ENCODE measurements around the gene MND1. TPM values are rescaled to one million over a fixed set of nuclear protein-coding genes. Genes with fewer than 3 reads are reported as not detected.
A peak's percentile ranks its signal among the peaks of the same experiment; 100 is the strongest.
"Not testable (repeated sequence)": the region's sequence is repeated elsewhere in the genome, so short reads cannot be mapped to it uniquely, and the experiment has no call there.

Gene MND1
- total and polyA plus RNA-seq, 8 donors, result 2.3 to 19.2 (median 10.0) TPM

GRCh38 chr4:153448003-153448731 lies 103.7 kb downstream of the MND1 start:
- H3K27ac ChIP-seq, result peak overlapping the region in 1 of 2 donors; percentile 24
- peak in 2 of 4 donors; percentile 43 to 63 for DNase-seq
- ATAC-seq, result no peak

GRCh38 chr4:153449338-153449737 lies 104.8 kb downstream of the MND1 start:
- intact Hi-C loops (cut with DNase I), result no loop called here
- Histone ChIP-seq H3K27me3 (no peaks in the 10 kb centered on the region), H3K4me3 (no peak overlapping the region), H3K9me3 (no peaks in the 10 kb centered on the region), H3K4me1 (peaks cover 0 to 43% of the 10 kb centered on the region in 2 donors), H3K36me3 (no peaks in the 10 kb centered on the region), H3K27ac (peak overlapping the region in 1 of 2 donors; percentile 66)
- no peak for DNase-seq
- TF ChIP-seq CTCF (IDR thresholded peaks at IDR 0.05), result no peak
- no peak for ATAC-seq

More at GRCh38 chr4:153448003-153448731, 103.7 kb downstream of the MND1 start:
- H3K9me3 ChIP-seq, result no peaks in the 10 kb centered on the region
- H3K27me3 ChIP-seq, result no peaks in the 10 kb centered on the region
- TF ChIP-seq CTCF (IDR thresholded peaks at IDR 0.05), result no peak
- H3K4me1 ChIP-seq, result peaks cover 0 to 36% of the 10 kb centered on the region in 2 donors
- no peaks in the 10 kb centered on the region for H3K36me3 ChIP-seq
- H3K4me3 ChIP-seq, result no peak overlapping the region
- intact Hi-C loops (cut with DNase I), result no loop called here

GRCh38 chr4:153450544-153450917 lies 106.0 kb downstream of the MND1 start:
- TF ChIP-seq CTCF (IDR thresholded peaks at IDR 0.05), result no peak
- ATAC-seq (no peak), DNase-seq (no peak)
- Histone ChIP-seq H3K4me3 (no peak overlapping the region), H3K27me3 (no peaks in the 10 kb centered on the region), H3K9me3 (no peaks in the 10 kb centered on the region), H3K27ac (peak overlapping the region in 1 of 2 donors; percentile 66), H3K36me3 (no peaks in the 10 kb centered on the region), H3K4me1 (peaks cover 0 to 43% of the 10 kb centered on the region in 2 donors)
- intact Hi-C loops (cut with DNase I), result no loop called here

GRCh38 chr4:153451145-153451544 lies 106.7 kb downstream of the MND1 start:
- Histone ChIP-seq H3K27ac (peak overlapping the region in 1 of 2 donors; percentile 71), H3K4me1 (peaks cover 0 to 43% of the 10 kb centered on the region in 2 donors)
- ATAC-seq; H3K27me3 ChIP-seq; intact Hi-C loops (cut with DNase I); H3K4me3 ChIP-seq; H3K36me3 ChIP-seq; H3K9me3 ChIP-seq; DNase-seq: not testable (repeated sequence)

GRCh38 chr4:153451911-153452657 lies 107.6 kb downstream of the MND1 start:
- TF ChIP-seq CTCF (IDR thresholded peaks at IDR 0.05), result no peak
- peaks cover 0 to 43% of the 10 kb centered on the region in 2 donors for H3K4me1 ChIP-seq
- intact Hi-C loops (cut with DNase I), result no loop called here
- H3K27ac ChIP-seq, result peak overlapping the region in 1 of 2 donors; percentile 71
- no peaks in the 10 kb centered on the region for H3K9me3 ChIP-seq
- no peaks in the 10 kb centered on the region for H3K36me3 ChIP-seq
- ATAC-seq (peak; percentile 30), DNase-seq (peak in 1 of 4 donors; percentile 73)
- H3K4me3 ChIP-seq, result no peak overlapping the region
- H3K27me3 ChIP-seq, result no peaks in the 10 kb centered on the region

Measured in left lung (tissue), 10 donors.